GM12878 (cell line): ENCODE data around the gene NLE1. TPM values are rescaled to one million over a fixed set of nuclear protein-coding genes. Genes with fewer than 3 reads are reported as not detected.

ENCODE experiments used
- CBX5 ChIP-seq: sonication (generic); IDR thresholded peaks from 2 replicates; pipeline ENCODE4 v1.6.1; 2016; ENCODE audit warnings: low read depth, moderate library complexity, mild to moderate bottlenecking, inconsistent platforms
- CEBPZ ChIP-seq: fragments of 150-350 bp; IDR thresholded peaks from 2 replicates; pipeline ENCODE4 v1.6.1; 2016; ENCODE audit warnings: low read depth, low read length
- CHD1 ChIP-seq: IDR thresholded peaks from 2 replicates; pipeline ENCODE4 v1.6.1; 2012; ENCODE audit warnings: low read depth, low read length, improper control_type of control experiment
- CREB1 ChIP-seq: IDR thresholded peaks from 2 replicates; pipeline ENCODE4 v1.6.1; 2012; ENCODE audit warnings: low read depth, mild to moderate bottlenecking, inconsistent platforms
- EED ChIP-seq: sonication (generic); IDR thresholded peaks from 2 replicates; pipeline ENCODE4 v1.6.1; 2016; ENCODE audit warnings: antibody characterized with exemption, low read depth
- EP300 ChIP-seq, 2 experiments: fragments of 150-350 bp in 1 of 2; IDR thresholded peaks; 2 replicates each; pipeline ENCODE4 v1.6.1; 2011 to 2012; ENCODE audit warnings: low read depth in 2 of 2, low read length in 2 of 2, borderline replicate concordance in 1 of 2, improper control_type of control experiment in 1 of 2, inconsistent platforms in 1 of 2; ENCODE audit not compliant: control insufficient read depth in 1 of 2
- FOS ChIP-seq: IDR thresholded peaks from 3 replicates; pipeline ENCODE4 v1.6.1; 2011; ENCODE audit warnings: borderline replicate concordance; ENCODE audit not compliant: insufficient read length; ENCODE audit errors: extremely low read depth
- FOXM1 ChIP-seq: IDR thresholded peaks from 2 replicates; pipeline ENCODE4 v1.6.1; 2012; ENCODE audit warnings: low read depth, mild to moderate bottlenecking, inconsistent platforms, low read length, moderate library complexity
- JUNB ChIP-seq: IDR thresholded peaks from 2 replicates; pipeline ENCODE4 v1.6.1; 2016; ENCODE audit warnings: antibody characterized with exemption, mild to moderate bottlenecking
- NR2C1 ChIP-seq: fragments of 450-650 bp; IDR thresholded peaks from 2 replicates; pipeline ENCODE4 v1.6.1; 2017; ENCODE audit warnings: antibody characterized with exemption, mild to moderate bottlenecking, moderate library complexity
- SIX5 ChIP-seq: IDR thresholded peaks from 2 replicates; pipeline ENCODE4 v1.6.1; 2011; ENCODE audit warnings: mild to moderate bottlenecking, low read depth, low read length, moderate library complexity; ENCODE audit not compliant: severe bottlenecking
- polyA plus RNA-seq, 11 experiments: library from polyadenylated mRNA; depleted of rRNA in 4 of 11; unstranded in 6 of 11; stranded (reverse) in 5 of 11; fragments of >200 nt; fragmentation: Nextera tagmentation in 4 of 11; fragmentation: Illumina TruSeq in 1 of 11; extraction: Ambion mirVana in 4 of 11; extraction: Trizol in 1 of 11; gene quantifications; 1 replicate in 1 of 11; 2 replicates in 10 of 11; pipeline versions ENCODE4 v1.2.1 to v1.2.3, GENCODE V29; 2011 to 2016; ENCODE audit warnings: inconsistent platforms in 2 of 11, missing spikeins in 2 of 11, low read depth in 1 of 11
- total RNA-seq, 4 experiments: library from RNA; depleted of rRNA in 3 of 4; stranded (reverse); fragments of >200 nt in 3 of 4; fragmentation: Illumina TruSeq in 1 of 4; extraction: Trizol in 1 of 4; gene quantifications; 2 replicates each; pipeline versions ENCODE4 v1.2.1 to v1.2.3, GENCODE V29; 2013 to 2021
- TF ChIP-seq, protein P1 (sequence below): IDR thresholded peaks from 2 replicates; pipeline ENCODE4 v1.6.1; 2011; ENCODE audit warnings: low read depth, mild to moderate bottlenecking, low read length, moderate library complexity, borderline replicate concordance; ENCODE audit errors: extremely low read depth
- TF ChIP-seq, protein P2 (sequence below): fragments of 150-350 bp; IDR thresholded peaks from 2 replicates; pipeline ENCODE4 v1.6.1; 2014; ENCODE audit warnings: mild to moderate bottlenecking, low read depth, low read length

NLE1 gene
- total and polyA plus RNA-seq, 10 of the 15 experiments (the other 5 are each of a cell fraction or from before 2014, with no cell fraction given): 2.4 to 33.5 (median 17.6) TPM

- TF ChIP-seq, protein P1, sequence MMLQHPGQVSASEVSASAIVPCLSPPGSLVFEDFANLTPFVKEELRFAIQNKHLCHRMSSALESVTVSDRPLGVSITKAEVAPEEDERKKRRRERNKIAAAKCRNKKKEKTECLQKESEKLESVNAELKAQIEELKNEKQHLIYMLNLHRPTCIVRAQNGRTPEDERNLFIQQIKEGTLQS: no peak
- TF ChIP-seq FOS (no peak), CBX5 (no peak), NR2C1 (no peak), FOXM1 (no peak), SIX5 (no peak), CHD1 (no peak), JUNB (no peak), CREB1 (no peak), CEBPZ (no peak), EED (no peak), EP300 (IDR thresholded peaks at IDR 0.05; ENCODE audit: borderline replicate concordance in 1 of 2, control insufficient read depth in 1 of 2, low read depth in 2 of 2, low read length in 2 of 2) (no peak)
- TF ChIP-seq, protein P2, sequence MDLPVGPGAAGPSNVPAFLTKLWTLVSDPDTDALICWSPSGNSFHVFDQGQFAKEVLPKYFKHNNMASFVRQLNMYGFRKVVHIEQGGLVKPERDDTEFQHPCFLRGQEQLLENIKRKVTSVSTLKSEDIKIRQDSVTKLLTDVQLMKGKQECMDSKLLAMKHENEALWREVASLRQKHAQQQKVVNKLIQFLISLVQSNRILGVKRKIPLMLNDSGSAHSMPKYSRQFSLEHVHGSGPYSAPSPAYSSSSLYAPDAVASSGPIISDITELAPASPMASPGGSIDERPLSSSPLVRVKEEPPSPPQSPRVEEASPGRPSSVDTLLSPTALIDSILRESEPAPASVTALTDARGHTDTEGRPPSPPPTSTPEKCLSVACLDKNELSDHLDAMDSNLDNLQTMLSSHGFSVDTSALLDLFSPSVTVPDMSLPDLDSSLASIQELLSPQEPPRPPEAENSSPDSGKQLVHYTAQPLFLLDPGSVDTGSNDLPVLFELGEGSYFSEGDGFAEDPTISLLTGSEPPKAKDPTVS: no peak
These were observed 14.2 kb downstream of the NLE1 start (continued) for GRCh38 chr17:35127751-35128514.
